ENCODE results near the gene ZNF48. TPM values are rescaled to one million over a fixed set of nuclear protein-coding genes. Genes with fewer than 3 reads are reported as not detected.

Gene ZNF48
- total RNA-seq, 4 donors from 2014 or later, result 2.8 to 5.9 (median 4.5) TPM

DNA sequence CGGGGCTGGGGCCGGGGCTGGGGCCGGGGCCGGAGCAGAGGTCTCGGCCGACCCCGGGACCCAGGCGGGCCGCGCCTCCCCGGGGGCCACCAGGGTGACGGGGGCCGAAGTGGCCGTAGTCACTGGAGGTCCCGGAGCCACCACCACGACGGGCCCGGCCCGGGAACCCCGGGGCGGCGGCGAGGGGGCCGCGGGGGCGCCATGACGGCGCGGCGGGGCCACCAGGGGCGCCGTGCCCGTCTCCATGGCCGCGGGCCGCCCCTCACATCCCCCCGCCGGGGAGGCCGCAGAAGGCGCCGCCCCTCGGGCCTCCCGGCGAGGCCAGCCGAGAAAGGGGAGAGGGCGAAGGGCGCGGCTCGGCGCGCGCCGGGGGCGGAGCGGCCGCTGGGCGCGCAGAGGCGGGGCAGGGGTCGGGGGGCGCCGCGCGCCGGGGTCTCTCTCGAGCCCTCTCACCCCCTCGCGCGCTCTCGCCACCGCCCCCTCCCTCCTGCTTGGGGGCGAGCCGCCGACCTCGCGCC, 25.2 kb upstream of the ZNF48 start:
- H3K4me3 ChIP-seq, result peak overlapping the region; percentile 64 to 94 (median 74)
- peak overlapping the region; percentile 80 to 98 (median 96) for H3K27ac ChIP-seq
- H3K4me1 ChIP-seq, result peaks cover 19 to 56% (median 34%) of the 10 kb centered on the region in 3 donors
- H3K27me3 ChIP-seq, result no peaks in the 10 kb centered on the region
- no peaks in the 10 kb centered on the region for H3K9me3 ChIP-seq
- peaks cover 0 to 19% (median under 1%) of the 10 kb centered on the region in 3 donors for H3K36me3 ChIP-seq
- no CpG with 5 or more reads among the region's 76 CpGs for WGBS, 2 donors
- TF ChIP-seq, protein P1, sequence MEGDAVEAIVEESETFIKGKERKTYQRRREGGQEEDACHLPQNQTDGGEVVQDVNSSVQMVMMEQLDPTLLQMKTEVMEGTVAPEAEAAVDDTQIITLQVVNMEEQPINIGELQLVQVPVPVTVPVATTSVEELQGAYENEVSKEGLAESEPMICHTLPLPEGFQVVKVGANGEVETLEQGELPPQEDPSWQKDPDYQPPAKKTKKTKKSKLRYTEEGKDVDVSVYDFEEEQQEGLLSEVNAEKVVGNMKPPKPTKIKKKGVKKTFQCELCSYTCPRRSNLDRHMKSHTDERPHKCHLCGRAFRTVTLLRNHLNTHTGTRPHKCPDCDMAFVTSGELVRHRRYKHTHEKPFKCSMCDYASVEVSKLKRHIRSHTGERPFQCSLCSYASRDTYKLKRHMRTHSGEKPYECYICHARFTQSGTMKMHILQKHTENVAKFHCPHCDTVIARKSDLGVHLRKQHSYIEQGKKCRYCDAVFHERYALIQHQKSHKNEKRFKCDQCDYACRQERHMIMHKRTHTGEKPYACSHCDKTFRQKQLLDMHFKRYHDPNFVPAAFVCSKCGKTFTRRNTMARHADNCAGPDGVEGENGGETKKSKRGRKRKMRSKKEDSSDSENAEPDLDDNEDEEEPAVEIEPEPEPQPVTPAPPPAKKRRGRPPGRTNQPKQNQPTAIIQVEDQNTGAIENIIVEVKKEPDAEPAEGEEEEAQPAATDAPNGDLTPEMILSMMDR (IDR thresholded peaks at IDR 0.05), result peak in 1 of 6 experiments; percentile 27
- TF ChIP-seq POLR2A (IDR thresholded peaks at IDR 0.05), result peak in 1 of 4 donors; percentile 78
- intact Hi-C loops (cut with DNase I), result no loop called here
- no peak for DNase-seq

DNA sequence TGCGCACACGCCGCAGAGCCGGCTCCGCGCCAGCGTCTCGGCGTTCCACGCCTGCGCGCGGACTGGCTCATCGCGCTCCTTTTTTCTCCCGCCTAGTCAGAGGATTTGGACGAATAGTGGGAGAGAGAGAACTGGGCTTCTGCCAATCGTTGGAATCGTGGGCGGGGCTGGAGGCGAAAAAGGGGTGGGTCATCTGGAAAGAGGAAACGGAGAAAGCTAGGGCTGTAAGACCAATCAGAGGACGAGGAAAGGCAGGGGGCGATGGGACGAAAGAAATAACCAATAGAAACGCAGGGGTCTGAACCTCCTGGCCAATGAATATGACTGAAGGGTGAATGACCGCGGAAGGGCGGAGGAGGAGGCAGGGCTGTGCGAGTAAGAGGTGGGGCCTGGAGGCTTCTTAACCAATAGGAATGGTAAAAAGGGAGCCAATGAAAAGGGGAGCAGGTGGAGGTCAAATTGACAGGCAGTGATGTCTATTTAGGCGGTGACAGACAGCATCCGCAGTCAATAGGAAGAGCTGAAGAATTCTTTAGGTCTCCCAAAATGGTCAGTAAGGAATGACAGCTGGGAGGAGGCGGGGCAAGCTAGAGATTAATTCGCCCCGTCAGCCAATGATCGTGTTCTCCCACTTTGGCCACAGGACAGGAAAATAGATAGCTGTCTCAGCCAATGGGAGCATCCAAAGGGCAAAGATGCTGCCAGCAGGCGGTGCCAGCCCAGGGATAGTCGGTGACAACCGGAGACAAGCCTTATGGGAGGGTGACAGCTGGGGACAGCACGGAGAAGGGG, 24.6 kb upstream of the ZNF48 start, which contains the start of gene TBC1D10B:
Gene TBC1D10B, minus strand, starts transcription at position 39 of the 792 bp plus-strand sequence. CDS start 311 bp downstream, outside the sequence.
- DNase-seq, result peak; percentile 100
- peaks cover 19 to 50% (median 34%) of the 10 kb centered on the region in 3 donors for H3K4me1 ChIP-seq
- H3K4me3 ChIP-seq, result peak within 1 kb of the TSS; percentile 64 to 94 (median 74)
- peak in 3 of 4 donors; percentile 40 to 72 (median 54) for TF ChIP-seq POLR2A (IDR thresholded peaks at IDR 0.05)
- TF ChIP-seq, protein P1 (IDR thresholded peaks at IDR 0.05), result peak in 2 of 6 experiments; percentile 35 to 41
- H3K27ac ChIP-seq, result peak within 1 kb of the TSS; percentile 90 to 98 (median 96)
- no peaks in the 10 kb centered on the region for H3K27me3 ChIP-seq
- intact Hi-C loops (cut with DNase I), result no loop called here
- H3K9me3 ChIP-seq, result no peaks in the 10 kb centered on the region
- WGBS, 2 donors, result 0% methylated on average over 24 of the region's 40 CpGs
- H3K36me3 ChIP-seq, result peaks cover 0 to 12% (median 0%) of the 10 kb centered on the region in 3 donors

GRCh38 chr16:30371248-30371816, 23.9 kb upstream of the ZNF48 start:
- Histone ChIP-seq H3K4me1 (peaks cover 19 to 43% (median 30%) of the 10 kb centered on the region in 3 donors), H3K36me3 (peaks cover 0 to 6% (median 0%) of the 10 kb centered on the region in 3 donors), H3K27me3 (no peaks in the 10 kb centered on the region), H3K27ac (peak overlapping the region; percentile 80 to 94 (median 88)), H3K9me3 (no peaks in the 10 kb centered on the region), H3K4me3 (peak overlapping the region; percentile 25 to 69 (median 46))
- TF ChIP-seq, protein P1 (IDR thresholded peaks at IDR 0.05), result no peak
- no peak for TF ChIP-seq POLR2A (IDR thresholded peaks at IDR 0.05)
- WGBS, 2 donors, result 20% methylated on average over 11 of the region's 11 CpGs
- no peak for DNase-seq
- intact Hi-C loops (cut with DNase I), result no loop called here

GRCh38 chr16:30372038-30372712, 23.0 kb upstream of the ZNF48 start:
- H3K36me3 ChIP-seq, result no peaks in the 10 kb centered on the region
- no peak for DNase-seq
- intact Hi-C loops (cut with DNase I), result no loop called here
- H3K4me3 ChIP-seq, result no peak overlapping the region
- no peaks in the 10 kb centered on the region for H3K9me3 ChIP-seq
- WGBS, 2 donors, result 80 to 82% methylated on average over 4 to 6 of the region's 6 CpGs
- H3K4me1 ChIP-seq, result peaks cover 23 to 41% (median 28%) of the 10 kb centered on the region in 3 donors
- H3K27me3 ChIP-seq, result no peaks in the 10 kb centered on the region
- TF ChIP-seq POLR2A (IDR thresholded peaks at IDR 0.05), result no peak
- TF ChIP-seq, protein P1 (IDR thresholded peaks at IDR 0.05), result no peak
- peak overlapping the region in 1 of 4 donors; percentile 90 for H3K27ac ChIP-seq

Measured in esophagus squamous epithelium (tissue), 5 donors.